GM12878 (cell line): ENCODE data around the gene S100A9.

Source experiments
- ASH2L ChIP-seq: fragments of 300-600, 200-600 bp; sonication (generic); IDR thresholded peaks from 2 replicates; pipeline ENCODE4 v1.6.1; 2017; ENCODE audit warnings: low read depth, mild to moderate bottlenecking, borderline replicate concordance
- CHD1 ChIP-seq: IDR thresholded peaks from 2 replicates; pipeline ENCODE4 v1.6.1; 2012; ENCODE audit warnings: low read depth, low read length, improper control_type of control experiment
- CTCF ChIP-seq, 3 experiments: IDR thresholded peaks in 2 of 3; conservative IDR thresholded peaks in 1 of 3; 2 replicates each; pipeline ENCODE4 v1.5.1; 2011; ENCODE audit warnings: low read depth in 3 of 3, low read length in 3 of 3, mild to moderate bottlenecking in 3 of 3, control low read depth in 2 of 3, moderate library complexity in 2 of 3, inconsistent platforms in 1 of 3, mixed read lengths in 1 of 3; ENCODE audit not compliant: control insufficient read depth in 2 of 3, insufficient read depth in 1 of 3; ENCODE audit errors: extremely low read depth in 1 of 3
- ELK1 ChIP-seq: IDR thresholded peaks from 2 replicates; pipeline ENCODE4 v1.6.1; 2012; ENCODE audit warnings: low read depth, low read length, improper control_type of control experiment
- NFXL1 ChIP-seq: fragments of 450-650 bp; IDR thresholded peaks from 2 replicates; pipeline ENCODE4 v1.6.1; 2017; ENCODE audit warnings: antibody characterized with exemption, mild to moderate bottlenecking, borderline replicate concordance
- PKNOX1 ChIP-seq: fragments of 450-650 bp; IDR thresholded peaks from 2 replicates; pipeline ENCODE4 v1.6.1; 2016; ENCODE audit warnings: mild to moderate bottlenecking
- POLR2A ChIP-seq: IDR thresholded peaks from 2 replicates; pipeline ENCODE4 v1.6.1; 2011; ENCODE audit warnings: low read depth, mild to moderate bottlenecking, low read length

- TF ChIP-seq CHD1 (no peak), CTCF (IDR thresholded peaks at IDR 0.05 in 2 of 3, conservative IDR thresholded peaks at IDR 0.05 in 1 of 3; ENCODE audit: control insufficient read depth in 2 of 3, extremely low read depth in 1 of 3, insufficient read depth in 1 of 3, low read depth in 3 of 3, low read length in 3 of 3) (no peak), POLR2A (no peak), PKNOX1 (no peak), NFXL1 (no peak), ASH2L (no peak), ELK1 (no peak)
Observed at GRCh38 chr1:153360592-153361479, 3.2 kb downstream of the S100A9 start.
